HCT116 (cell line): Measurements from ENCODE around the gene CFAP58. TPM values are rescaled to one million over a fixed set of nuclear protein-coding genes. Genes with fewer than 3 reads are reported as not detected.

Source experiments
- ATAC-seq: fragments of 200-7000 bp; cut with Tn5 transposase; 2 replicates; pipeline ENCODE4 v1.9.1; 2020; ENCODE audit warnings: mild to moderate bottlenecking, moderate library complexity
- BruUV-seq: library from RNA; stranded (reverse); fragments of 400-500 nt; replicated peaks from 2 replicates; lab custom pipeline; 2021; lab: Mats Ljungman, UMichigan
- CTCF ChIA-PET: fragments of 300-600 bp; sonication (Branson Sonifier 250); formaldehyde crosslinking; loops from one replicate; lab custom pipeline; 2021; ENCODE audit warnings: antibody characterized with exemption; lab: Charles Lee
- POLR2A ChIA-PET: fragments of 300-600, 350-600 bp; sonication (Branson Sonifier 250); formaldehyde crosslinking; loops from one replicate; lab custom pipeline; 2021; ENCODE audit warnings: antibody characterized with exemption; lab: Charles Lee
- RAD21 ChIA-PET, 2 experiments: fragments of 300-600 bp; sonication (Branson Sonifier 250); formaldehyde crosslinking; loops; one replicate each; lab custom pipeline; 2023; ENCODE audit warnings: low total read pairs in 2 of 2; ENCODE audit not compliant: uncharacterized antibody in 2 of 2, unreplicated experiment in 2 of 2, low non-redundant PET in 1 of 2; lab: Charles Lee
- DNase-seq: peaks from one replicate; pipeline ENCODE4 v3.0.0-alpha.2; 2010; ENCODE audit warnings: low read depth, low spot score
- H2AFZ ChIP-seq: fragments of 200-600 bp; shearing (Covaris generic), sonication (generic); 2 replicates; pipeline ENCODE4 v1.6.1; 2017; ENCODE audit warnings: low read depth, mixed run types, mixed read lengths, antibody characterized with exemption, low read length; ENCODE audit not compliant: poor library complexity, severe bottlenecking
- H3K27ac ChIP-seq: 2 replicates; pipeline ENCODE4 v1.5.1; 2012; ENCODE audit warnings: low read depth, low read length
- H3K27me3 ChIP-seq: fragments of 200-600 bp; sonication (generic); 2 replicates; pipeline ENCODE4 v1.6.1; 2016; ENCODE audit warnings: mixed run types, low read length, mixed read lengths; ENCODE audit not compliant: insufficient read depth
- H3K36me3 ChIP-seq, 2 experiments: fragments of 200-500 bp in 1 of 2; fragments of 200-600 bp in 1 of 2; sonication (Bioruptor generic) in 1 of 2; sonication (generic) in 1 of 2; 2 replicates each; pipeline versions ENCODE4 v1.5.1 to v1.6.1; 2014 to 2016; ENCODE audit warnings: low read length in 2 of 2, inconsistent platforms in 1 of 2, mixed read lengths in 1 of 2, mixed run types in 1 of 2; ENCODE audit not compliant: insufficient read depth in 2 of 2, control insufficient read depth in 1 of 2
- H3K4me1 ChIP-seq, 2 experiments: fragments of 200-600 bp in 1 of 2; sonication (generic) in 1 of 2; 2 replicates each; pipeline versions ENCODE4 v1.5.1 to v1.6.1; 2012 to 2017; ENCODE audit warnings: low read length in 2 of 2, inconsistent platforms in 1 of 2, mild to moderate bottlenecking in 1 of 2, mixed read lengths in 1 of 2, mixed run types in 1 of 2, moderate library complexity in 1 of 2; ENCODE audit not compliant: insufficient read depth in 2 of 2, control insufficient read depth in 1 of 2
- H3K4me2 ChIP-seq: fragments of 200-600 bp; sonication (generic); 2 replicates; pipeline ENCODE4 v1.6.1; 2017; ENCODE audit warnings: mixed run types, low read length, mixed read lengths
- H3K4me3 ChIP-seq, 2 experiments: fragments of 200-600 bp in 1 of 2; sonication (generic) in 1 of 2; replicated peaks in 1 of 2; 2 replicates each; pipeline ENCODE4 v1.5.1; 2011 to 2016; ENCODE audit warnings: low read length in 2 of 2, control low read depth in 1 of 2, low read depth in 1 of 2, mild to moderate bottlenecking in 1 of 2, mixed read lengths in 1 of 2, mixed run types in 1 of 2
- H3K79me2 ChIP-seq: fragments of 200-600 bp; sonication (generic); 2 replicates; pipeline ENCODE4 v1.6.1; 2017; ENCODE audit warnings: mild to moderate bottlenecking, mixed run types, low read length, moderate library complexity, mixed read lengths; ENCODE audit not compliant: insufficient read depth
- H3K9ac ChIP-seq: fragments of 200-600 bp; sonication (generic); 2 replicates; pipeline ENCODE4 v1.6.1; 2016; ENCODE audit warnings: low read length, mixed read lengths
- H3K9me2 ChIP-seq: fragments of 200-600 bp; sonication (generic), shearing (Covaris generic); 2 replicates; pipeline ENCODE4 v1.6.1; 2017; ENCODE audit warnings: mixed run types, mild to moderate bottlenecking, moderate library complexity; ENCODE audit not compliant: insufficient read depth
- H3K9me3 ChIP-seq, 2 experiments: fragments of 200-500 bp in 1 of 2; fragments of 200-600 bp in 1 of 2; sonication (Bioruptor generic) in 1 of 2; sonication (generic) in 1 of 2; 2 replicates each; pipeline ENCODE4 v1.6.1; 2014 to 2017; ENCODE audit warnings: low read length in 2 of 2, mixed read lengths in 2 of 2, inconsistent platforms in 1 of 2, low read depth in 1 of 2, mild to moderate bottlenecking in 1 of 2, mixed run types in 1 of 2, moderate library complexity in 1 of 2; ENCODE audit not compliant: control insufficient read depth in 1 of 2, insufficient read depth in 1 of 2
- H4K20me1 ChIP-seq: fragments of 200-600 bp; sonication (generic), shearing (Covaris generic); 2 replicates; pipeline ENCODE4 v1.6.1; 2017; ENCODE audit warnings: mixed run types, mild to moderate bottlenecking, moderate library complexity; ENCODE audit not compliant: insufficient read depth
- ATF3 ChIP-seq: IDR thresholded peaks from 2 replicates; pipeline ENCODE4 v1.6.1; 2012
- CBX3 ChIP-seq: IDR thresholded peaks from 2 replicates; pipeline ENCODE4 v1.6.1; 2012; ENCODE audit warnings: low read depth
- CEBPB ChIP-seq: IDR thresholded peaks from 2 replicates; pipeline ENCODE4 v1.6.1; 2012; ENCODE audit warnings: low read depth
- CTCF ChIP-seq, 3 experiments: fragments of 200-600 bp in 1 of 3; sonication (generic) in 1 of 3; IDR thresholded peaks in 2 of 3; conservative IDR thresholded peaks in 1 of 3; 2 replicates each; pipeline ENCODE4 v1.5.1; 2012 to 2017; ENCODE audit warnings: low read depth in 2 of 3, low read length in 2 of 3, antibody characterized with exemption in 1 of 3, borderline replicate concordance in 1 of 3, control low read depth in 1 of 3, mild to moderate bottlenecking in 1 of 3, mixed read lengths in 1 of 3, mixed run types in 1 of 3, moderate library complexity in 1 of 3; ENCODE audit not compliant: insufficient read depth in 1 of 3
- EZH2phosphoT487 ChIP-seq: fragments of 200-600 bp; IDR thresholded peaks from 2 replicates; pipeline ENCODE4 v1.6.1; 2018; ENCODE audit warnings: antibody characterized with exemption, borderline replicate concordance
- MAX ChIP-seq: IDR thresholded peaks from 2 replicates; pipeline ENCODE4 v1.6.1; 2012
- POLR2A ChIP-seq: IDR thresholded peaks from 2 replicates; pipeline ENCODE4 v1.7.0; 2011; ENCODE audit warnings: borderline replicate concordance; ENCODE audit not compliant: insufficient read depth, insufficient read length; ENCODE audit errors: extremely low read depth
- POLR2AphosphoS5 ChIP-seq: IDR thresholded peaks from 2 replicates; pipeline ENCODE4 v1.6.1; 2011; ENCODE audit warnings: mild to moderate bottlenecking, low read depth, low read length, moderate library complexity
- RAD21 ChIP-seq: IDR thresholded peaks from 2 replicates; pipeline ENCODE4 v1.6.1; 2012; ENCODE audit warnings: low read depth, mild to moderate bottlenecking
- SP1 ChIP-seq: IDR thresholded peaks from 2 replicates; pipeline ENCODE4 v1.6.1; 2012; ENCODE audit warnings: low read depth
- SRF ChIP-seq: IDR thresholded peaks from 2 replicates; pipeline ENCODE4 v1.6.1; 2012; ENCODE audit warnings: low read depth
- TCF7L2 ChIP-seq: IDR thresholded peaks from 2 replicates; pipeline ENCODE4 v1.7.0; 2011; ENCODE audit warnings: borderline replicate concordance, inconsistent platforms; ENCODE audit not compliant: insufficient read depth, insufficient read length; ENCODE audit errors: extremely low read depth
- YY1 ChIP-seq: IDR thresholded peaks from 2 replicates; pipeline ENCODE4 v1.6.1; 2011; ENCODE audit warnings: low read length, low read depth, moderate library complexity, mild to moderate bottlenecking; ENCODE audit not compliant: insufficient replicate concordance; ENCODE audit errors: extremely low read depth
- ZBTB33 ChIP-seq: IDR thresholded peaks from 2 replicates; pipeline ENCODE4 v1.6.1; 2011; ENCODE audit warnings: mild to moderate bottlenecking, low read length, moderate library complexity; ENCODE audit not compliant: insufficient replicate concordance; ENCODE audit errors: extremely low read depth
- ZFX ChIP-seq: fragments of 450-650 bp; IDR thresholded peaks from 2 replicates; pipeline ENCODE4 v1.6.1; 2017
- ZNF274 ChIP-seq: fragments of 200-500 bp; sonication (Bioruptor generic); IDR thresholded peaks from 2 replicates; pipeline ENCODE4 v1.6.1; 2014; ENCODE audit warnings: mild to moderate bottlenecking, low read depth, low read length, inconsistent platforms
- intact Hi-C: fragments of 100-400 bp; cut with micrococcal nuclease; formaldehyde crosslinking; loops from 2 replicates; pipeline ENCODE4 v1.10.0; 2022
- total RNA-seq: library from RNA; stranded (reverse); gene quantifications from one replicate; pipeline ENCODE4 v1.2.1, GENCODE V29; 2021; ENCODE audit not compliant: unreplicated experiment

CFAP58 gene
- total RNA-seq, 1 experiment from 2014 or later = 0.91 TPM

GRCh38 chr10:104330168-104331110, 23.2 kb upstream of the CFAP58 start:
- no peaks in the 10 kb centered on the region for H3K27me3 ChIP-seq
- H3K9me3 ChIP-seq = no peaks in the 10 kb centered on the region
- CTCF ChIA-PET = interaction anchor here (1.2 to 2.4 kb wide), 3 partner anchors 24 to 56 kb away, joined by 3 to 7 read pairs (median 4); no protein-coding TSS in a partner anchor
- no peak overlapping the region for H2AFZ ChIP-seq
- peaks cover 90% of the 10 kb centered on the region for H3K79me2 ChIP-seq
- H3K4me2 ChIP-seq = peak overlapping the region; percentile 85
- H3K4me1 ChIP-seq = peaks cover 67 to 77% of the 10 kb centered on the region in 2 experiments
- RAD21 ChIA-PET = interaction anchor here in 1 of 2 experiments (1.2 kb wide), 1 partner anchor 25 kb away, joined by 3 read pairs; no protein-coding TSS in a partner anchor
- intact Hi-C loops = loop anchor here (10.0 kb wide), 1 partner anchor 436 kb away; no protein-coding TSS in a partner anchor
- H3K4me3 ChIP-seq = peak overlapping the region in 1 of 2 experiments; percentile 51; a peak in 2 of 4 replicates
- H3K36me3 ChIP-seq = no peaks in the 10 kb centered on the region
- no peaks in the 10 kb centered on the region for H4K20me1 ChIP-seq
- peak overlapping the region; percentile 87 for H3K27ac ChIP-seq
- ATAC-seq (no peak), DNase-seq (no peak)
- no TSS peak for BruUV-seq
- H3K9ac ChIP-seq = peak overlapping the region; percentile 64
- H3K9me2 ChIP-seq = no peaks in the 10 kb centered on the region
- no peak for TF ChIP-seq EZH2phosphoT487
- TF ChIP-seq ATF3 = no peak
- TF ChIP-seq YY1 = no peak
- no peak for TF ChIP-seq SP1
- TF ChIP-seq CTCF (IDR thresholded peaks at IDR 0.05 in 2 of 3, conservative IDR thresholded peaks at IDR 0.05 in 1 of 3; ENCODE audit: borderline replicate concordance in 1 of 3, insufficient read depth in 1 of 3, low read depth in 2 of 3, low read length in 2 of 3) = no peak
- no peak for TF ChIP-seq MAX
- TF ChIP-seq ZBTB33 = no peak
- TF ChIP-seq SRF = no peak
- TF ChIP-seq CBX3 = no peak
- TF ChIP-seq ZNF274 = no peak
- TF ChIP-seq CEBPB = no peak
- no peak for TF ChIP-seq POLR2AphosphoS5
- no peak for TF ChIP-seq TCF7L2
- no peak for TF ChIP-seq RAD21
- TF ChIP-seq ZFX = no peak
- TF ChIP-seq POLR2A = no peak
- POLR2A ChIA-PET = interaction anchor here (1.1 to 1.3 kb wide), 3 partner anchors 9 to 19 kb away, joined by 3 read pairs; no protein-coding TSS in a partner anchor
